HG03460 (cell line): Measurements from ENCODE around the gene MYL3.

Experiments
- ATAC-seq: cut with Tn5 transposase; IDR thresholded peaks from one replicate; pipeline ENCODE4 v1.9.1; 2021; ENCODE audit not compliant: unreplicated experiment

Gene MYL3

GRCh38 chr3:46865546-46865945 is 2.3 kb upstream of the MYL3 start:
- ATAC-seq: no peak

GRCh38 chr3:46865031-46865507 is 1.8 kb upstream of the MYL3 start:
- ATAC-seq: no peak

- ATAC-seq: no peak
Measured at GRCh38 chr3:46864061-46864881, 1.0 kb upstream of the MYL3 start.

- ATAC-seq: no peak
Measured at GRCh38 chr3:46862369-46863025, 747 bp downstream of the MYL3 start.

- no peak for ATAC-seq
Measured at GRCh38 chr3:46861605-46862368, 1.5 kb downstream of the MYL3 start.

- no peak for ATAC-seq
Measured at GRCh38 chr3:46860810-46861604, 2.2 kb downstream of the MYL3 start.

- ATAC-seq: no peak
Measured at GRCh38 chr3:46860017-46860809, 3.0 kb downstream of the MYL3 start.

GRCh38 chr3:46859001-46859710 is 4.1 kb downstream of the MYL3 start:
- ATAC-seq: no peak

GRCh38 chr3:46858456-46858855 is 4.8 kb downstream of the MYL3 start:
- no peak for ATAC-seq

- ATAC-seq: no peak
Measured at GRCh38 chr3:46857485-46858341, 5.5 kb downstream of the MYL3 start.

- ATAC-seq: no peak
Measured at GRCh38 chr3:46856576-46857471, 6.4 kb downstream of the MYL3 start.

- ATAC-seq: no peak
Measured at GRCh38 chr3:46854555-46854991, 8.7 kb downstream of the MYL3 start.

- ATAC-seq: no peak
Measured at GRCh38 chr3:46853441-46854415, 9.5 kb downstream of the MYL3 start.

GRCh38 chr3:46852839-46853355 is 10.3 kb downstream of the MYL3 start:
- no peak for ATAC-seq

GRCh38 chr3:46852334-46852720 is 10.9 kb downstream of the MYL3 start:
- no peak for ATAC-seq
